Fibroblast of lung (primary cell): ENCODE data around the gene OR2L3. TPM values are rescaled to one million over a fixed set of nuclear protein-coding genes. Genes with fewer than 3 reads are reported as not detected.

Source experiments
- DNase-seq, 2 donors: peaks; one replicate each; pipeline versions ENCODE4 v3.0.0 to v3.0.0-alpha.2; 2010; ENCODE audit warnings: low read depth in 2 of 2
- H2AFZ ChIP-seq: 2 replicates; pipeline ENCODE4 v1.5.1; 2012; ENCODE audit warnings: low read length, control low read depth, inconsistent platforms
- H3K27ac ChIP-seq: 2 replicates; pipeline ENCODE4 v1.5.1; 2011; ENCODE audit warnings: low read length, control low read depth; ENCODE audit not compliant: insufficient read depth
- H3K27me3 ChIP-seq: 2 replicates; pipeline ENCODE4 v1.5.1; 2011; ENCODE audit warnings: mild to moderate bottlenecking, low read length; ENCODE audit not compliant: control insufficient read depth, insufficient read depth
- H3K36me3 ChIP-seq: 2 replicates; pipeline ENCODE4 v1.5.1; 2011; ENCODE audit warnings: low read length; ENCODE audit not compliant: control insufficient read depth, insufficient read depth
- H3K4me1 ChIP-seq: 2 replicates; pipeline ENCODE4 v1.5.1; 2011; ENCODE audit warnings: low read length; ENCODE audit not compliant: control insufficient read depth, insufficient read depth; ENCODE audit errors: extremely low read depth
- H3K4me2 ChIP-seq: 2 replicates; pipeline ENCODE4 v1.5.1; 2011; ENCODE audit warnings: low read length, control low read depth; ENCODE audit not compliant: insufficient read depth; ENCODE audit errors: extremely low read depth
- H3K4me3 ChIP-seq, 4 experiments: fragments of 200-600 bp in 1 of 4; sonication (generic) in 1 of 4; replicated peaks in 1 of 4; 2 replicates each; pipeline ENCODE4 v1.5.1; 2011 to 2016; ENCODE audit warnings: low read length in 4 of 4, low read depth in 3 of 4, mild to moderate bottlenecking in 3 of 4, control low read depth in 2 of 4, inconsistent platforms in 1 of 4, mixed read lengths in 1 of 4; ENCODE audit not compliant: insufficient read depth in 1 of 4; ENCODE audit errors: control extremely low read depth in 1 of 4
- H3K79me2 ChIP-seq: 2 replicates; pipeline ENCODE4 v1.5.1; 2012; ENCODE audit warnings: mild to moderate bottlenecking, low read length, inconsistent platforms; ENCODE audit not compliant: control insufficient read depth, insufficient read depth
- H3K9ac ChIP-seq: 2 replicates; pipeline ENCODE4 v1.5.1; 2011; ENCODE audit warnings: mild to moderate bottlenecking, low read length, control low read depth; ENCODE audit not compliant: insufficient read depth
- H3K9me3 ChIP-seq: 2 replicates; pipeline ENCODE4 v1.5.1; 2012; ENCODE audit warnings: low read depth, low read length; ENCODE audit not compliant: control insufficient read depth, insufficient read depth
- H4K20me1 ChIP-seq: 2 replicates; pipeline ENCODE4 v1.5.1; 2011; ENCODE audit warnings: low read length; ENCODE audit not compliant: control insufficient read depth, insufficient read depth; ENCODE audit errors: extremely low read depth
- CTCF ChIP-seq, 2 donors: IDR thresholded peaks in 1 of 2; conservative IDR thresholded peaks in 1 of 2; 1 replicate in 1 of 2; 2 replicates in 1 of 2; pipeline ENCODE4 v1.5.1; 2011 to 2012; ENCODE audit warnings: low read length in 2 of 2, control low read depth in 1 of 2, inconsistent platforms in 1 of 2, low read depth in 1 of 2, mild to moderate bottlenecking in 1 of 2
- EZH2 ChIP-seq: IDR thresholded peaks from 2 replicates; pipeline ENCODE4 v1.5.1; 2012; ENCODE audit warnings: low read length, control low read depth, mild to moderate bottlenecking; ENCODE audit errors: missing control alignments
- polyA plus RNA-seq, 2 donors: library from polyadenylated mRNA; depleted of rRNA in 1 of 2; stranded (reverse) in 1 of 2; unstranded in 1 of 2; fragments of >200 nt; gene quantifications; 2 replicates each; pipeline ENCODE4 v1.2.1, GENCODE V29; 2011 to 2012; ENCODE audit warnings: missing spikeins in 1 of 2
- total RNA-seq: library from RNA; depleted of rRNA; stranded (reverse); fragments of >200 nt; gene quantifications from 2 replicates; pipeline ENCODE4 v1.2.1, GENCODE V29; 2014

The OR2L3 gene
- total and polyA plus RNA-seq, 2 donors (not counting 1 experiment from before 2014, with no cell fraction given), result under 0.01 TPM; not detected in 1

GRCh38 chr1:248098529-248098928, 51.9 kb downstream of the OR2L3 start:
- no peaks in the 10 kb centered on the region for H3K9me3 ChIP-seq
- H4K20me1 ChIP-seq, result no peaks in the 10 kb centered on the region

GRCh38 chr1:248102847-248103246, 56.2 kb downstream of the OR2L3 start:
- Histone ChIP-seq H2AFZ (no peak overlapping the region), H3K4me3 (no peak overlapping the region), H3K4me2 (no peak overlapping the region), H3K27me3 (no peaks in the 10 kb centered on the region), H3K36me3 (no peaks in the 10 kb centered on the region), H3K27ac (no peak overlapping the region), H3K9me3 (no peaks in the 10 kb centered on the region), H3K79me2 (no peaks in the 10 kb centered on the region), H3K9ac (no peak overlapping the region), H4K20me1 (no peaks in the 10 kb centered on the region), H3K4me1 (no peaks in the 10 kb centered on the region)
- TF ChIP-seq EZH2, result no peak
- no peak for DNase-seq

More at GRCh38 chr1:248098529-248098928, 51.9 kb downstream of the OR2L3 start:
- no peaks in the 10 kb centered on the region for H3K27me3 ChIP-seq
- H2AFZ ChIP-seq, result no peak overlapping the region
- no peaks in the 10 kb centered on the region for H3K4me1 ChIP-seq
- TF ChIP-seq CTCF (conservative IDR thresholded peaks at IDR 0.05 in 1 of 2, IDR thresholded peaks at IDR 0.05 in 1 of 2; ENCODE audit: low read depth in 1 of 2, low read length in 2 of 2) (no peak), EZH2 (no peak)
- no peaks in the 10 kb centered on the region for H3K36me3 ChIP-seq
- no peak overlapping the region for H3K27ac ChIP-seq
- H3K9ac ChIP-seq, result no peak overlapping the region
- H3K4me3 ChIP-seq, result no peak overlapping the region
- H3K4me2 ChIP-seq, result no peak overlapping the region
- DNase-seq, result no peak
- no peaks in the 10 kb centered on the region for H3K79me2 ChIP-seq

- Histone ChIP-seq H3K4me2 (no peak overlapping the region), H3K9me3 (no peaks in the 10 kb centered on the region), H4K20me1 (no peaks in the 10 kb centered on the region), H3K79me2 (no peaks in the 10 kb centered on the region), H3K36me3 (no peaks in the 10 kb centered on the region), H3K4me3 (no peak overlapping the region), H3K27ac (no peak overlapping the region), H3K4me1 (no peaks in the 10 kb centered on the region), H2AFZ (no peak overlapping the region), H3K9ac (no peak overlapping the region), H3K27me3 (no peaks in the 10 kb centered on the region)
- no peak for TF ChIP-seq EZH2
- DNase-seq, result no peak
Observed at GRCh38 chr1:248111157-248111556, 64.5 kb downstream of the OR2L3 start.

Other genes with a start within 250 kb of the OR2L3 start
- not detected in 2 replicates for gene OR14A16, start 222.7 kb upstream of the OR2L3 start, total RNA-seq
- gene OR14A16, start 222.7 kb upstream of the OR2L3 start, polyA plus RNA-seq, result not detected in 2 replicates
- gene OR11L1, start 204.9 kb upstream of the OR2L3 start, total RNA-seq, result not detected in 2 replicates
- gene OR11L1, start 204.9 kb upstream of the OR2L3 start, polyA plus RNA-seq, result not detected in 2 replicates
- gene TRIM58, start 189.6 kb upstream of the OR2L3 start, total RNA-seq, result under 0.01 and 0.50 TPM in 2 replicates
- 0.47 and 3.5 TPM in 2 replicates for gene TRIM58, start 189.6 kb upstream of the OR2L3 start, polyA plus RNA-seq
- gene OR2W3, start 151.2 kb upstream of the OR2L3 start, total RNA-seq, result not detected in 2 replicates
- gene OR2W3, start 151.2 kb upstream of the OR2L3 start, polyA plus RNA-seq, result 0.42 and 3.2 TPM in 2 replicates
- not detected in 2 replicates for gene OR2T8, start 126.6 kb upstream of the OR2L3 start, total RNA-seq
- 0.09 TPM in 1 of 2 replicates, not detected in the other for gene OR2T8, start 126.6 kb upstream of the OR2L3 start, polyA plus RNA-seq
- not detected in 2 replicates for gene OR2AJ1, start 121.9 kb upstream of the OR2L3 start, total RNA-seq
- gene OR2AJ1, start 121.9 kb upstream of the OR2L3 start, polyA plus RNA-seq, result not detected in 2 replicates
- gene OR2L8, start 98.0 kb upstream of the OR2L3 start, total RNA-seq, result 0.17 TPM in 1 of 2 replicates, not detected in the other
- not detected in 2 replicates for gene OR2L8, start 98.0 kb upstream of the OR2L3 start, polyA plus RNA-seq
- not detected in 2 replicates for gene OR2AK2, start 81.6 kb upstream of the OR2L3 start, total RNA-seq
- gene OR2AK2, start 81.6 kb upstream of the OR2L3 start, polyA plus RNA-seq, result not detected in 2 replicates
- gene OR2L5, start 33.2 kb upstream of the OR2L3 start, total RNA-seq, result not detected in 2 replicates
- not detected in 2 replicates for gene OR2L5, start 33.2 kb upstream of the OR2L3 start, polyA plus RNA-seq
- under 0.01 TPM in 1 of 2 replicates, not detected in the other for gene OR2L2, start 16.8 kb upstream of the OR2L3 start, total RNA-seq
- 0.03 TPM in 1 of 2 replicates, not detected in the other for gene OR2L2, start 16.8 kb upstream of the OR2L3 start, polyA plus RNA-seq
- not detected in 2 replicates for gene OR2L13, start 48.3 kb downstream of the OR2L3 start, total RNA-seq
- gene OR2L13, start 48.3 kb downstream of the OR2L3 start, polyA plus RNA-seq, result 0.03 TPM in 1 of 2 replicates, not detected in the other
- not detected in 2 replicates for gene OR2M5, start 98.3 kb downstream of the OR2L3 start, total RNA-seq
- gene OR2M5, start 98.3 kb downstream of the OR2L3 start, polyA plus RNA-seq, result not detected in 2 replicates
- not detected in 2 replicates for gene OR2M2, start 128.0 kb downstream of the OR2L3 start, total RNA-seq
- not detected in 2 replicates for gene OR2M2, start 128.0 kb downstream of the OR2L3 start, polyA plus RNA-seq
- under 0.01 TPM in 1 of 2 replicates, not detected in the other for gene OR2M3, start 150.4 kb downstream of the OR2L3 start, total RNA-seq
- gene OR2M3, start 150.4 kb downstream of the OR2L3 start, polyA plus RNA-seq, result 0.02 TPM in 1 of 2 replicates, not detected in the other
- gene OR2M4, start 184.6 kb downstream of the OR2L3 start, total RNA-seq, result under 0.01 TPM in 1 of 2 replicates, not detected in the other
- 0.05 TPM in 1 of 2 replicates, not detected in the other for gene OR2M4, start 184.6 kb downstream of the OR2L3 start, polyA plus RNA-seq
- not detected in 2 replicates for gene OR2T33, start 231.1 kb downstream of the OR2L3 start, total RNA-seq
- not detected in 2 replicates for gene OR2T33, start 231.1 kb downstream of the OR2L3 start, polyA plus RNA-seq